GM21526 (cell line): Measurements from ENCODE around the gene FNDC3B.

ENCODE experiments used
- ATAC-seq: cut with Tn5 transposase; IDR thresholded peaks from one replicate; pipeline ENCODE4 v1.9.1; 2021; ENCODE audit warnings: moderate library complexity; ENCODE audit not compliant: unreplicated experiment, low FRiP score

FNDC3B gene

DNA sequence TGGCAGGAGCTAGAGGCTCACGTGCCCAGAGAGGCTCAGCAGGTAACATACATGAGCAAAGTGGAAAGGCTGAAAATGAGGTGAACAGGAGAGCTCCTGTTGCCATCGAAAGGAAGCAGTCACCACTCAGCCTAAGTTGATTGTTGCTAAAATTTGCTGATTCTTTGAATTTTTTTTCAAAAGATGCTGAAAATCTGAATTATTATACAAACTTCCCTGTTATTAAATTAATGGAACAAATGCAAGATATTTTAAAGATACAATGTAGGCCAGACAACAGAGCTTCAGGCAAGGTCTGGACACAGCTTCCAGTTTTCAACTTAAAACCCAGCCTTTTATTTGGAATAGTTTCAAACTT lies 257.6 kb downstream of the FNDC3B start:
- ATAC-seq, result no peak

DNA sequence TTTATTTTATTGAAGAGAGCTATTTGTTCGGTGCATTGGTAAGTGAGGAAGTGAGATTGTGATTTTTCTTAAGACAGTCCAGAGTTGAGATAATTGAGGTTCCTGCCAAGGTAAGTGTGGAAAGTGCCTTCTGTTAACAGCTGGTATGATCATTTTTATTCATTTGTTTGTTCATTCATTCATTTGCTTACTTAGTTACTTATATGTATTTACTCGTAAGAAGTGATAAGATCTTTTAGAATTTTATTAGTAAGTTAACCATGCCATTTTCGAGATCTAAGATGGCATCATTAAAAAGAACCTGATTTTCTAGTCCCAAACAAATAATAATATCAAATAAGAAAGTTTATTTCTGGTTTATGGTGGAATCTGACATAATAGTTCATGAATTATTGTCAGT lies 258.9 kb downstream of the FNDC3B start:
- no peak for ATAC-seq

GRCh38 chr3:172300187-172300586 lies 260.8 kb downstream of the FNDC3B start:
- no peak for ATAC-seq

DNA sequence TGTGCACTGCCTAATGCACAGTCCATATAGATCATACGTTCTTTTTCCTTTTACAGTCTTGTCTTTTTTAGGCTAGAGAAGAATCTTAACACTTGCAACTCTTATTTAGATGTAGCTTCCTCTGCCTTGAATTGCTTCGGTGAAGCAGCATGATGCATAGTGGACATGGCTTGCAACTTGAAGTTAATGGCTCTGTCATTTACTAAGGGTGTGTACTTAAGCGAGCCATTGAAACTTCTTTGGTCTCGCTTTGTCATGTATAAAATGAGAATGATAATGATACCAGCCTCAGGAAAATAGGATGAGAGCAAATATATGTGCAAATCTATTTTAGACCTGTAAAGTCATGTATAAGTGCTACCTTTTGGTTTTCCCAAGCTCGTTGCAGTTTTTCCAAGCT lies 261.5 kb downstream of the FNDC3B start:
- no peak for ATAC-seq

DNA sequence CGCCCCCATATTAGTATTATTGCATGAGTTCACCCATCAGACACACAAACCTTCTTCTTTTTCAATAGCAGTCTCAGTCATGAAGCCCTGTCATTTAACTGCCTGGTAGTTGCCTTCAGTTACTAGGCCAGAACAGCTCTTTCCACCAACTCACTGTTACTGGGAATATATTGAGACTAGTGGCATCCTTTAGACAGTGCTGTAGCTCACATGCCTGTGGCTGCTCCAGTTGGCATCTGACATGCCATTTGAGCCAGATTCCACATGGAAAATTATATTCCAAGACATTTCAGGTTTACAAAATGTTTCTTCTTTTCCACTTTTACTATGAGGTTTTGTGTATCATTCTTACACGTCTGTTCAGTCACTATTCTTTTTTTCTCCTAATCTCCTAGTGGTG lies 262.8 kb downstream of the FNDC3B start:
- ATAC-seq, result no peak

- ATAC-seq, result no peak
Measured at GRCh38 chr3:172303181-172303580, 263.8 kb downstream of the FNDC3B start.

GRCh38 chr3:172303941-172304558 lies 264.7 kb downstream of the FNDC3B start:
- no peak for ATAC-seq

DNA sequence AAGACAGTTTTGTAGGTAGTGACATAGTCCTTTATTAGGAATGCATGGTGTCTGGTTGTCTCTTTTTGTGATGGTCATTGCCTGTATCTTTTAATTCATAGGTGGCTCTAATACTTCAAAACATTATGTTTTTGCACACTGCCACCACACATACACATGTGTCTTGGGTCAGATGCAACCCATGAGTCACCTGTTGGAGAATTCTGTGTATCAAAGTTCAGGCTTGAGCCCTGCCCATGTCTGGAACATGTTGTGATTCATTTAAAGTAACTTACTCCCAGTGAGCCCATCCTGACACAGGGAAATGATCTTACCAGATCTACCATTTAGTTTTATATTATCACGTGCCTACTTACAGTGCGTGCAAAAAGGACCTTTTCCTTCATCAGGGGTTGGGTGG lies 266.2 kb downstream of the FNDC3B start:
- no peak for ATAC-seq

DNA sequence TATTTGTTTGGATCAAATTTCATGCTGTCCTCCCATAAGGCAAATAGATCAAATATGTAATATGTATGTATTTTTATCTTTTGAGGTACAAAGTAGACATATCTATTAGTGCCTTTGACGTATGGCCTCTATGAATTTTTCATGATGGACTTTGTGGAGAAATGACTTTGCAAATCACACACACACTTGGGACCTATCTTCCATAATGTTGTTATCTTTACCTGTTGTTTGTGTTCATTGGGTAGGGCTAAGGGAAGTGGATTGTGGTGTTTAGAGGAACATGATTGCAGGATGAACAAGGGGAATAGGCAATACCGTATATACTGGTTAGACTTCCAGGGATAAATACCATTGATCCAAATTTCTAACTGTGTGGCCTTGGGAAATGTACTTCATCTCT lies 266.6 kb downstream of the FNDC3B start:
- ATAC-seq, result no peak

- no peak for ATAC-seq
Measured at GRCh38 chr3:172307141-172307560, 267.8 kb downstream of the FNDC3B start.

DNA sequence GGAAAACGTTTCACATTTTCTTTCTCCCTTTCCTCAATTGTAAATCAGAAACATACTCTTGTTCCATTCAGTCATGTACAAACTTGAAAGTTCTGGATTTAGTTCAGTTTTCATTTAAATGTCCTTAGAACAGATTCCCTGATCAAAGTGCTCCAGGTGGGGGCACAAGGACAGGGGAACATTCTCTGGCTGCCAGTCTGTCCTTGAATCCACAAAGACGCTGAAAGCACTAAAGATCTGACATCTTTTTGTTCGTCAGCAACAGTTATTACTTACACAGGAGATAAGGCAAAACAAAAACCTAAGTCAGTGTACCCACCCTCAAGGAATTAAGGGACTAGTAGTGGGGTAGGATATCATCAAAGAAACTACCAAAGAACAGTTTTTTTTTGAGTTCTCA lies 269.7 kb downstream of the FNDC3B start:
- no peak for ATAC-seq

- ATAC-seq, result no peak
Measured at GRCh38 chr3:172309741-172310427, 270.5 kb downstream of the FNDC3B start.

- ATAC-seq, result no peak
Measured at GRCh38 chr3:172310428-172310760, 271.0 kb downstream of the FNDC3B start.

GRCh38 chr3:172311217-172311616 lies 271.8 kb downstream of the FNDC3B start:
- ATAC-seq, result no peak

- ATAC-seq, result no peak
Measured at GRCh38 chr3:172312001-172312400, 272.6 kb downstream of the FNDC3B start.

- ATAC-seq, result no peak
Measured at GRCh38 chr3:172312711-172313110, 273.3 kb downstream of the FNDC3B start.

GRCh38 chr3:172313671-172314070 lies 274.3 kb downstream of the FNDC3B start:
- ATAC-seq, result no peak

- no peak for ATAC-seq
Measured at GRCh38 chr3:172314591-172315160, 275.3 kb downstream of the FNDC3B start.

GRCh38 chr3:172315401-172316091 lies 276.2 kb downstream of the FNDC3B start:
- no peak for ATAC-seq

DNA sequence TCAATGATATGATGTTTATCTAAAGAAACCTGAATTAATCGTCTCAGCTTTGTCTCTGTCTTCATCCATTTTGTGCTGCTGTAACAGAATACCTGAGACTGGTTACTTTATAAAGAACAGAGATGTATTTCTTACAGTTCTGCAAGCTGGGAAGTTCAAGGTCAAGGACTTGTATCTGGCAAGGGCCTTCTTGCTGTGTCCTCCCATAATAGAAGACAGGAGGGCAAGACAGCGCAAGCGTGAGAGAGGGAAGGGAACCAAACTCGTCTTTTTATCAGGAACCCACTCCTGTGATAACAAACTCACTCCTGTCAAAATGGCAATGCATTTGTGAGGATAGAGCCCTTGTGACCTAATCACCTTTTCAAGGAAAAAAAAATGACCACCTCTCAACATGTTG lies 277.4 kb downstream of the FNDC3B start:
- no peak for ATAC-seq

DNA sequence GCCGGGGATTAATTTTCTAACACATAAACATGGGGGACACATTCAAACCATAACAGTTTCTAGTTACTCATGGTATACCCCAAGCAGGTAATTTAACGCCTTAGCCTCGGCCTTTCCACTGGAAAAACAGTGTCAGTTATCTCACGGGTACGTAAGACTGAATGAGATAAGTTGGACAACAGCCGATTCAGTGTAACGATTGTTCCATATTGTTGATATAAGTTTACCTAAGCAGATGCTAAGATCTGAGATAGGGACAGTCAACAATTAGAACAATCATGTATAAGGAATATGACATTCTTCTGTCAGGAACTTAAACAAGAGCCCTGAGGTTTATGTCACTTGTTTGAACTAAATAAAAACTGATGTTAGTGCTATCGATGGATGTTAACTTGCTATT lies 278.1 kb downstream of the FNDC3B start:
- no peak for ATAC-seq

DNA sequence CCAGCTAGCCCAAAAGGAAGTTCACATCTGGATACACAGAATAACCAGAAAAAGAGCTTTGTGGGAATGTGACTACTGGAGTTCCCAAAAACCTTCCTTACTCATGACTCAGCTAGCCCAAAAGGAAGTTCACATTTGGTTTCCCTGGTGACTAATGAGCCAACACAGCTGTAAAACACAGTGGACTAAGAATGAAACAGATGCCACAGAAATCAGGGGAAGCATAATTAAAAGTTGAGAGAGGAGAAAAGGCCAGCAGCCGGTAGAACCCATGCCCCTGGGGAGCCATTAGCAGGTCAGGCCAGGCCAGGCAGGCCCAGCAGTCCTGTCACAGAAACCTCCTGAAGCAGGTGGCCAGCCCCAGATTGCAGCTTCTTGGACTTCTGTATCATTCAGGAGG lies 278.6 kb downstream of the FNDC3B start:
- no peak for ATAC-seq
